Measurements from ENCODE around the gene LRCH1. TPM values are rescaled to one million over a fixed set of nuclear protein-coding genes. Genes with fewer than 3 reads are reported as not detected.
A peak's percentile ranks its signal among the peaks of the same experiment; 100 is the strongest.

LRCH1 gene
- total RNA-seq, 1 donor, result 6.9 TPM

GRCh38 chr13:46648166-46648607 is 95.2 kb downstream of the LRCH1 start:
- no peak for DNase-seq (ENCODE audit: insufficient read length, low spot score, missing footprints)
- H4K20me1 ChIP-seq (ENCODE audit: insufficient read depth, low read length), result peaks cover 12% of the 10 kb centered on the region
- TF ChIP-seq CTCF (IDR thresholded peaks at IDR 0.05; ENCODE audit: extremely low read depth, low read depth, low read length), result no peak
- H3K27me3 ChIP-seq (ENCODE audit: insufficient read depth, low read length), result no peaks in the 10 kb centered on the region
- H3K27ac ChIP-seq (ENCODE audit: low read depth, low read length), result no peak overlapping the region
- H3K79me2 ChIP-seq (ENCODE audit: insufficient read depth, low read length), result peaks cover 44% of the 10 kb centered on the region
- H2AFZ ChIP-seq (ENCODE audit: low read length), result no peak overlapping the region
- no peaks in the 10 kb centered on the region for H3K9me3 ChIP-seq (ENCODE audit: low read depth, low read length)
- no peak overlapping the region for H3K4me2 ChIP-seq (ENCODE audit: insufficient read depth, low read length)
- H3K36me3 ChIP-seq (ENCODE audit: insufficient read depth, low read length), result no peaks in the 10 kb centered on the region
- no peaks in the 10 kb centered on the region for H3K4me1 ChIP-seq (ENCODE audit: insufficient read depth, low read length)
- H3K4me3 ChIP-seq (ENCODE audit: insufficient read depth, low read length), result no peak overlapping the region

DNA sequence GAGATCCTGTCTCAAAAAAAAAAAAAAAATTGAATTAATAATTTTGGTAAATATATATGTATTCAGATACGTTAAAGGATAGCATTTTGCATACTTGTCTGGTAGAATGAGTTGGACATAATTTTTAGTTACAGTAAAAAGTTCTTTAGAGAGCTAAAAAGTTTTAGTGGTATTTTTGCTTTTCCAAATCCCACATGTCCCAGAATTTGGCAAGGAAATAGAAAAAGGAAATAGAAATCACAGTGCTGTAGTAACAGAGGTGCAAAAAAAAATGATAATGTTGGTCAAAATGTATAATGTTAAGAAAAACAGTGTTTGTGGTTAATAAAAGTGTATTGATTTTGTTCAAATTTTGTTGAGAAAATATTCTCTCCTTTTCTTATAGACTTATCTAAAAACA is 96.8 kb downstream of the LRCH1 start:
- Histone ChIP-seq H3K27me3 (ENCODE audit: insufficient read depth, low read length) (no peaks in the 10 kb centered on the region), H4K20me1 (ENCODE audit: insufficient read depth, low read length) (peaks cover 9% of the 10 kb centered on the region), H3K27ac (ENCODE audit: low read depth, low read length) (no peak overlapping the region), H3K4me2 (ENCODE audit: insufficient read depth, low read length) (no peak overlapping the region), H3K79me2 (ENCODE audit: insufficient read depth, low read length) (peaks cover 34% of the 10 kb centered on the region), H3K9me3 (ENCODE audit: low read depth, low read length) (no peaks in the 10 kb centered on the region), H3K4me3 (ENCODE audit: insufficient read depth, low read length) (no peak overlapping the region), H3K36me3 (ENCODE audit: insufficient read depth, low read length) (no peaks in the 10 kb centered on the region), H2AFZ (ENCODE audit: low read length) (no peak overlapping the region), H3K4me1 (ENCODE audit: insufficient read depth, low read length) (peaks cover 1% of the 10 kb centered on the region)
- no peak for TF ChIP-seq CTCF (IDR thresholded peaks at IDR 0.05; ENCODE audit: extremely low read depth, low read depth, low read length)
- DNase-seq (ENCODE audit: insufficient read length, low spot score, missing footprints), result no peak

DNA sequence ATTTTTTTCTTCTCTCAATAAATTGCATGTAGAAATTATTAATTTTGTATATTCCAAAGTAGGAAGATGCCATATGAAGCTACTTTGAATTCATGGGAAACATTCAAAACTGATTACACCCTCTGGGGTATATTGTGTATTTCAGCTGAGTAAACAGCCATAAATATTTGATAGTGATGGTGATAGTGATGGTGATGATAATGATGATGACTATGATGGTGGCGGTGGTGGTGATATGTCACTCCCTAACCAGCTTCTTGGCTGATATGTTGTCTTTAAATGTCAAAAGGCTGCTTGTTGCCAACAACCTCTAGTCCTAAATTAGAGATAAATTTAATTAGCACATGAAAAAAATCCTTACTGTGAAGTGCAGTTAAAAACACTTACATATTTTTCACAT is 102.0 kb downstream of the LRCH1 start:
- H3K4me1 ChIP-seq (ENCODE audit: insufficient read depth, low read length), result peaks cover 18% of the 10 kb centered on the region
- H3K4me3 ChIP-seq (ENCODE audit: insufficient read depth, low read length), result no peak overlapping the region

More for the DNA sequence above, 102.0 kb downstream of the LRCH1 start:
- Histone ChIP-seq H2AFZ (ENCODE audit: low read length) (no peak overlapping the region), H3K27ac (ENCODE audit: low read depth, low read length) (peak overlapping the region; percentile 66), H3K27me3 (ENCODE audit: insufficient read depth, low read length) (no peaks in the 10 kb centered on the region), H3K4me2 (ENCODE audit: insufficient read depth, low read length) (peak overlapping the region; percentile 75), H3K79me2 (ENCODE audit: insufficient read depth, low read length) (peaks cover 12% of the 10 kb centered on the region), H3K9me3 (ENCODE audit: low read depth, low read length) (no peaks in the 10 kb centered on the region), H4K20me1 (ENCODE audit: insufficient read depth, low read length) (no peaks in the 10 kb centered on the region), H3K36me3 (ENCODE audit: insufficient read depth, low read length) (no peaks in the 10 kb centered on the region)
- no peak for TF ChIP-seq CTCF (IDR thresholded peaks at IDR 0.05; ENCODE audit: extremely low read depth, low read depth, low read length)
- DNase-seq (ENCODE audit: insufficient read length, low spot score, missing footprints), result no peak
